Activated naive CD8-positive, alpha-beta T cell treated with anti-CD3 and anti-CD28 coated beads for 36 hours (primary cell): ENCODE results near the gene WFS1. TPM values are rescaled to one million over a fixed set of nuclear protein-coding genes. Genes with fewer than 3 reads are reported as not detected.

Experiments
- DNase-seq: peaks from one replicate; pipeline ENCODE4 v3.0.0; 2021
- H3K27ac Mint-ChIP-seq: one replicate; pipeline ENCODE4 v1.8.0; 2022; ENCODE audit warnings: mild to moderate bottlenecking, moderate library complexity, mixed read lengths
- H3K27me3 Mint-ChIP-seq: one replicate; pipeline ENCODE4 v1.8.0; 2022; ENCODE audit warnings: mild to moderate bottlenecking, mixed read lengths
- H3K36me3 Mint-ChIP-seq: one replicate; pipeline ENCODE4 v1.8.0; 2021; ENCODE audit warnings: mild to moderate bottlenecking, mixed read lengths
- H3K4me1 Mint-ChIP-seq: one replicate; pipeline ENCODE4 v1.8.0; 2021; ENCODE audit warnings: mixed read lengths
- H3K4me3 Mint-ChIP-seq: one replicate; pipeline ENCODE4 v1.8.0; 2022; ENCODE audit warnings: mild to moderate bottlenecking, moderate library complexity, mixed read lengths
- H3K9me3 Mint-ChIP-seq: one replicate; pipeline ENCODE4 v1.8.0; 2022; ENCODE audit warnings: mixed read lengths
- total RNA-seq, 2 experiments: library from RNA; stranded (reverse); gene quantifications; one replicate each; pipeline ENCODE4 v1.2.3, GENCODE V29; 2021

Gene WFS1
- total RNA-seq, 2 experiments from 2014 or later, result 2.1 to 2.2 TPM

DNA sequence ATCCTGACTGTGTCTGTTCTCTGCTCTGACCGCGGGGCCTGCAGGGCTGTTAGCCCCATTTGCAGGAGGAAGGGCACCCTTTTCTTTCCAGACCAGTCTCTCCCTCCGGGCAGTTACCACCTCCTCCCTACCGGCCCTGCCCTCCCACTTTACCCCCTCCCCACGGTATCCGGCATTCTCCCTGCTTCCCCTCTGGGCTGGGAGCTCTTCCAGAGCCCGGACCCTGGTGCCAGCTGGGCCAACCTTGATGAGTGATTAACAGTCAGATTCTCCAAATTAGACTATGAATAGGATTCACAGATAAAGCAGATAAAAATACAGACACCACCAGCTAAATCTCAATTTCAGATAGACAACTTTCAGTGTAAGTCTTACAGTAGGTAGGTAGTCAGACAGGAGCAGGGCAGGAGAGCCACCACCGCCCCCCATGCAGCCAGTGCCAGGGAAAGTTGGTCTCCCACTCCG lies 23.4 kb upstream of the WFS1 start:
- no peak overlapping the region for H3K27ac Mint-ChIP-seq
- peaks cover 3% of the 10 kb centered on the region for H3K4me1 Mint-ChIP-seq
- peaks cover 60% of the 10 kb centered on the region for H3K27me3 Mint-ChIP-seq

DNA sequence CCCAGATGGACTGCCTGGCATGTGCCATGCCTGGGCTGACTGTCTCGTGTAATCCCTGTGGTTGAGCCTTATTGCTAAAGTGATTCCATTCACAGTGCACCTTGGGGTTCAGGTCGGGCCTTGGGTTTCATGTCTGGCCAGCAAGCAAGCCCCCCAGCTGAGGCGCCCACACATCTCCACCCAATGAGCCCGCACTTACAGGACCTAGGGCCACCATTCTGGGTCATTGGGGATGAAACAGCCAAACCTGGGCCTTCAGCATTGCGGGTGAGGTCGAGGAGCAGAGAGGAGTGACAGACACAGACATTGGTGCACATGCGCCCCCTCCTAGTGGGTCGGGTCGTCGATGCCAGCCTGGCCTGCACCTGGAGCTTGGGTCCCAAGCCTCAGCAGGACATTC lies 21.3 kb upstream of the WFS1 start:
- H3K36me3 Mint-ChIP-seq, result no peaks in the 10 kb centered on the region
- peaks cover 3% of the 10 kb centered on the region for H3K4me1 Mint-ChIP-seq
- no peak overlapping the region for H3K27ac Mint-ChIP-seq
- H3K27me3 Mint-ChIP-seq, result peaks cover 53% of the 10 kb centered on the region
- no peak overlapping the region for H3K4me3 Mint-ChIP-seq
- no peak for DNase-seq
- peaks cover 5% of the 10 kb centered on the region for H3K9me3 Mint-ChIP-seq

More for the DNA sequence above, 23.4 kb upstream of the WFS1 start:
- Mint-ChIP-seq H3K9me3 (peaks cover 5% of the 10 kb centered on the region), H3K4me3 (no peak overlapping the region), H3K36me3 (no peaks in the 10 kb centered on the region)
- DNase-seq, result no peak

DNA sequence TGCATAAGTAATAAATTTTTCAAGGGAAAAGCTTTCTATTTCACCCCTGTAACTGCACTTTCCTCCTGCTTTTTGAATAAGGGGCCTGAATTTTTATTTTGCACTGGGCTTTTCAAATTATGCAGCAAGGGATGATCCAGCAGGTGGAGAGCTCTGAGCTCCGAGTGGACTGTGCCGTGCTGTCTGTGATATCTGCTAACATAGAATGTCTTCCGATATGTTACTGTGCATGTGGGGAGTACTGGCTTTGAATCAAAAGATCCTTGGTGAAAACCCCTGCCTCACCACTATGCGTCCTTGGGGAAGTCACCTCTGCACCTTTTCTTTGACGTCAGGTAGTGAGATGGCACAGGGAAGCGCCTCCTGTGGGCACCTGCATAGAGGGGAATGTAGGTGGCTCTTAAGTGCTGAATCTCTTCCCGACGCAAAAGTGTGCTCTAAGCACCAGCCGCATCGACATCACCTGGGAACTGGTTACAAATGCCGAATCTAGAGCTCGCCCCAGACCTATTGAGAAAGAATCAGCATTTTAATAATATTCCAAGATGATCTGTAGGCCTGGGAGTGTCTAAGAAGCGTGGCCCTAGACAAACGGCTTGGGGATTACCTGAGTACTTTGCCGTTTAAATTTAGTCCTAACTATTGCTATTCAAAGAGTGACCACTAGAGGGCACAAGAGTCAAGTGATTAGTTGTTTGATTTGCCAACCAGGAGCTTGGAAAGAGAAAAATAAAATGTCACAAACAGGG lies 19.2 kb upstream of the WFS1 start:
- H3K9me3 Mint-ChIP-seq, result no peaks in the 10 kb centered on the region
- no peak for DNase-seq
- peaks cover 35% of the 10 kb centered on the region for H3K27me3 Mint-ChIP-seq
- H3K36me3 Mint-ChIP-seq, result no peaks in the 10 kb centered on the region
- H3K4me3 Mint-ChIP-seq, result no peak overlapping the region
- peaks cover 3% of the 10 kb centered on the region for H3K4me1 Mint-ChIP-seq
- no peak overlapping the region for H3K27ac Mint-ChIP-seq

DNA sequence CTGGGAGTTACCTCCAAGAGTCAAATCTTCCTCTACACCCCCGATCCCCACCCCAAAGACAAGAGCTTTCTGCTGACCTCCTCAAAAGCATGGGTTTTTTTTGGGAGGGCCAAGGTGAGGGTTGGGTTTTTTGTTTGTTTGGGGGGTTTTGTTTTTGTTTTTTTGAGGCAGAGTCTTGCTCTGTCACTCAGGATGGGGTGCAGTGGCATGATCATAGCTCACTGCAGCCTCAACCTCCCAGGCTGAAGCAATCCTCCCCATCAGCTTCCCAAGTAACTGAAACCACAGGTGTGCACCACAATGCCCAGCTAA lies 18.7 kb upstream of the WFS1 start:
- H3K36me3 Mint-ChIP-seq, result no peaks in the 10 kb centered on the region
- DNase-seq, result no peak
- peaks cover 3% of the 10 kb centered on the region for H3K4me1 Mint-ChIP-seq
- H3K27ac Mint-ChIP-seq, result no peak overlapping the region
- no peak overlapping the region for H3K4me3 Mint-ChIP-seq
- peaks cover 36% of the 10 kb centered on the region for H3K27me3 Mint-ChIP-seq
- H3K9me3 Mint-ChIP-seq, result no peaks in the 10 kb centered on the region

DNA sequence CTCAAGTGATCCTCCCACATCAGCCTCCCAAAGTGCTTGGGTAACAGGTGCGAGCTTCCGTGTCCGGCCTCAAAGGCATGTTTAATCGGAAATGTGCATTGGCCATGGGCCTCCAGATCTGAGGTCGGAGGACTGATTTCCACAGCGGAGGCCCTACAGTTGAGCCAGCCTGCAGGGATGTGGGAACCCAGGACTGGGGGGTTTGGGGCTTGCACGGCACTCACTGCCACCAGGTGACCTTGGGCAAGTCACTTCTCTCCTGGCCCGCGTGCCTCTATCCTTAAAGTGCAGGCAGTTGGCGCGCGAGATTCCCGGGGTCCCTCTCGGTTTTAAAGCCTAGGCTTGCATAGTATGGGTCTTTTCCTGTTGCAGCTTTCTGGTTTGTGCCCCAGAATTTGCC lies 18.3 kb upstream of the WFS1 start:
- peaks cover 3% of the 10 kb centered on the region for H3K4me1 Mint-ChIP-seq
- H3K9me3 Mint-ChIP-seq, result no peaks in the 10 kb centered on the region
- no peak overlapping the region for H3K27ac Mint-ChIP-seq
- H3K4me3 Mint-ChIP-seq, result no peak overlapping the region
- peaks cover 34% of the 10 kb centered on the region for H3K27me3 Mint-ChIP-seq
- H3K36me3 Mint-ChIP-seq, result no peaks in the 10 kb centered on the region
- no peak for DNase-seq

DNA sequence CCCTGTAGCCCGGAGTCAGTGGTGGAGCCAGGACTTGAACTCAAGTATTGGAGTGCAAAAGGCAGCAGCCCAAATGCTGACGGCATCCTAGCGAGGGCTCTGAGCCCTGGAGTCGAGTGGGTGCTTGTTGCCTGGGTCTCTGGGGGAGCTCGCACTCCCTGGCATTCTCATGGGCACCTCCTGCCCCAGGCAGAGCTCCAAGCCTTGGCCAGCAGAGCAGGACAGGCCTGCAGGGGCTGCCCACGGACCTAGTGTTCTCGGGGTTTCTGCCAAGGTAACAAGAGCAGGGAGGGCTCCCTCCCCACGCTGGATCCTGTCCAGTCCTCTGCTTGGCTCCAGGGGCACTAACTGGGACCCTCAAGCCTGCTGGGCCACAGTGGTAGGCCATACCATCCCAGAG lies 17.6 kb upstream of the WFS1 start:
- Mint-ChIP-seq H3K36me3 (no peaks in the 10 kb centered on the region), H3K27me3 (peaks cover 31% of the 10 kb centered on the region), H3K9me3 (no peaks in the 10 kb centered on the region), H3K4me1 (peaks cover 3% of the 10 kb centered on the region), H3K27ac (no peak overlapping the region), H3K4me3 (no peak overlapping the region)
- DNase-seq, result no peak

DNA sequence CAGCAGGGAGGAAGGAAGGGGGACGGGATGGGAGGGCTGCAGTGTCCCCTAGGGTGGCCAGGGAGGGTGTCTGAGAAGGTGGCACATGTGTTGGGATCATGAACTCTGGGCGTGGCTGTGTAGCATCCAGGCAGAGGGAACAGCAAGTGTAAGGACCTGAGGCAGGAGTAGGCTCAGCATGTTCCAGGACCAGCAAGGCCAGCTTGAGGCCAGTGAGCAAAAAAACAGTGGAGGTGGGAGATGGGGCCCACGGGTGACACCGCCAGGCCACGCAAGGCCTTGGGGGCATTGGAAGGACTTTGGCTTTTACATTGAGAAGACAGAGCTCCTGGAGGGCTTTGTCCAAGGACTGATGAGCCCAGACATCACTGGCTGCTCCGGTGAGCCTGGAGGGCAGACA lies 16.5 kb upstream of the WFS1 start:
- Mint-ChIP-seq H3K27me3 (peaks cover 38% of the 10 kb centered on the region), H3K27ac (no peak overlapping the region), H3K4me1 (peaks cover 9% of the 10 kb centered on the region), H3K4me3 (no peak overlapping the region), H3K36me3 (no peaks in the 10 kb centered on the region), H3K9me3 (no peaks in the 10 kb centered on the region)
- DNase-seq, result no peak

DNA sequence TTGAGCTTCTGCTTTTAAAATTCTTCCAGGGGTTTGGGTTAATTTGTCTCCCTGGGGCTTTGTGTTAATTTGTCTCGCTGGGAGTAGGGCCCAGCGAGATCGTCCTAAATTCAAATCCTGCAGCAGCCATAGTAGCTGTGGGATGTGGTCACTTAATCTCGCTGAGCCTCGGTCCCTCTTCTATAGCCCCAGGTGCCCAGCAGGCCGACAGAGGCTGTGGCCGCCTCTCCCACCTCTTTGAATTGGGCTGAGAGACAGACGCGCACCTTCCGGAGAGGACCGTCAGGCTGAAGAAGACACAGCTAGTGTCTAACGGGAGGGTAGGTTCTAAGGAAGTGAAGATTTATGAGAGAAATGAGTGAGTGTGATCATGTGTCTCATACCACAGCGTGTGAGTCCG lies 15.7 kb upstream of the WFS1 start:
- Mint-ChIP-seq H3K27ac (no peak overlapping the region), H3K4me1 (peaks cover 9% of the 10 kb centered on the region), H3K9me3 (no peaks in the 10 kb centered on the region), H3K27me3 (peaks cover 35% of the 10 kb centered on the region), H3K36me3 (no peaks in the 10 kb centered on the region), H3K4me3 (no peak overlapping the region)
- DNase-seq, result no peak

DNA sequence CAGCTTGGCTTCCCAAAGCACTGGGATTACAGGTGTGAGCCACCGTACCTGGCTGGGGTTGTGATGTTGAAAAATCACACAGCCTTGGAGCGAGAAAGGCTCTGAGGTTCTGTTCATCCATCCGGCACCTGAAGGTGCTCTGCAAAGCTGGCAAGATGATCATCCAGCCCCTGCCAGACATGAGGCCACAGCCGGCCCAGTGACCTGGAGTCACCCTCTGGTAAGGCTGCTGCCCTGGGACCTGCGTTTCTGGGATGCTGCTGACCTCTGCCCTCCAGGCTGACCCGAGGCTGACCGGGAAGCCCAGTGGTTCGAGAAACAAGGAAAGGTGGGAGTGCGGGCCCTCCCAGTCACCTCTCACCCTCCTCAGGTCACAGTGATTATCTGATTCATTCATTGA lies 13.5 kb upstream of the WFS1 start:
- no peaks in the 10 kb centered on the region for H3K36me3 Mint-ChIP-seq
- peaks cover 6% of the 10 kb centered on the region for H3K4me1 Mint-ChIP-seq
- no peak overlapping the region for H3K27ac Mint-ChIP-seq
- H3K27me3 Mint-ChIP-seq, result peaks cover 29% of the 10 kb centered on the region
- H3K9me3 Mint-ChIP-seq, result no peaks in the 10 kb centered on the region
- no peak overlapping the region for H3K4me3 Mint-ChIP-seq
- DNase-seq, result no peak

DNA sequence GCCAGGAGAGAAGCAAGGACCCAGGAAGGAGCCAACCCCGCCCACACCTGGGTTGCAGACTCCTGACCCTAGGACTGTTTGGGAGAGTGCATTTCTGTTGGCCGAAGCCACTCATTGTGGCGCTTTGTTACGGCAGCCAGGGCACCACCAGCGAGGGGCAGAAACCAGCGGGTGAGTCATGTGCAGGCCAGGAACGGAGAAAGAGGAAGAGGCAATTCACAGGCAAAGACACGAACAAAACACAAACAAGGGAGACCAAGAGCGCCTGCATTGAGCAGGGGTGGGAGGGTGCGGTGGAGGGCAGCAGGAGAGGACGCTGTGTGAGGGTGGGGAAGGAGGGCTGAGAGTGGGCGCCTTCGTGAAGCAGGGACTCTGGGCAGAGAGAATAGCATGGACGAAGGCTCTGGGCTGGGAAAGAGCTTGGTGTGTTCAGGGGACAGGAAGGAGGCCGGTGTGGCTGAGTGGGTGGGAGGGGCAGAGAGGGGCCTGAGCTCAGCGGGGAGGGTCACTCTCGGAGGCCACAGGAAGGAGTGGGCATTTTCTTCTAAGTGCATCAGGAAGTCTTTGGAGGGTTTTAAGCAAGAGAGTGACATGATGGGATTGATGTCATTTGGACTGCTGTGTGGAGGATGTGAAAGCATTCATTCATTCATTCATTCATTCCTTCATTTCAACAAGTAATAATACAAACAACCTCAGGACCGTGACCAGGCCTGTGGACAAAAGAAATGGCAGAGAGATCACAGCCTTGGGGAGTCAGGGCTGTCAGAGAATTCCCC lies 12.2 kb upstream of the WFS1 start:
- Mint-ChIP-seq H3K27ac (no peak overlapping the region), H3K4me1 (peaks cover 6% of the 10 kb centered on the region), H3K9me3 (no peaks in the 10 kb centered on the region), H3K36me3 (no peaks in the 10 kb centered on the region), H3K27me3 (peaks cover 39% of the 10 kb centered on the region), H3K4me3 (no peak overlapping the region)
- DNase-seq, result no peak

DNA sequence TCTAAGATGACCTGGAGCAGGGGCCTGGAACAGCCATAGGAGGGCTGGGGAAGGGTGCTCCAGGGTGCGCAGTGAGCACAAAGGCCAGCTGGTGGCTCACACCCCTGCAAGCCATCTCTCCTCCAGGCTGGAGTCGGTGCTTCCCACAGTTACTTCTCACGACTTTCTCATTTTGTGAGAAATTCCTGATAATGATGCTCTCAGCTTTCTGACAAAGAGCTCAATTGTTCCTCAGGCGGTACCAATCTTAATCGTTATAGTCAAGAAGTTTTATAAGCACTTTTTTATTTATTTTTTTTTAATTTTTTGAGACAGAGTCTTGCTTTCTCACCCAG lies 11.7 kb upstream of the WFS1 start:
- H3K36me3 Mint-ChIP-seq, result no peaks in the 10 kb centered on the region
- H3K27ac Mint-ChIP-seq, result no peak overlapping the region
- peaks cover 39% of the 10 kb centered on the region for H3K27me3 Mint-ChIP-seq
- peaks cover 6% of the 10 kb centered on the region for H3K4me1 Mint-ChIP-seq
- no peaks in the 10 kb centered on the region for H3K9me3 Mint-ChIP-seq
- no peak for DNase-seq
- H3K4me3 Mint-ChIP-seq, result no peak overlapping the region

DNA sequence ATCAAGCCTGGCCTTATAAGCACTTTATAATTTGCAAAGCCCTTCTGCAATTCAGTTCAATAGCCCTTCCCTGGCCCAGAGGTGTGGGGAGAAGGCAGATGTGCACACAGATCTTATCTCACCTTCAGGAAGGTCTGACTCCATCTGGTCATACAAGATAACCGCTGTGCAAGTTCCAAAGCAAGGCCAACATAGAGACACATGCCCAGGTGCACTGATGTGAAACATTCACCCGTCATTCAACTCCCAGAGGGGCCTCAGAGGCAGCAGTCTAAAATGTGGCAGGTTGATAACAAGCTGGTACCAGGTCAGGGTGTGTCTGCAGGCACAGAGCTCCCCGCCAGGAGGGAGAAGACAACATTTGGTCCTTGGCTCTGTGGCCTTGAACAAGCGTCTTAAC lies 10.9 kb upstream of the WFS1 start:
- Mint-ChIP-seq H3K4me1 (peaks cover 6% of the 10 kb centered on the region), H3K27ac (no peak overlapping the region), H3K4me3 (no peak overlapping the region), H3K36me3 (no peaks in the 10 kb centered on the region), H3K9me3 (no peaks in the 10 kb centered on the region), H3K27me3 (peaks cover 39% of the 10 kb centered on the region)
- DNase-seq, result no peak

DNA sequence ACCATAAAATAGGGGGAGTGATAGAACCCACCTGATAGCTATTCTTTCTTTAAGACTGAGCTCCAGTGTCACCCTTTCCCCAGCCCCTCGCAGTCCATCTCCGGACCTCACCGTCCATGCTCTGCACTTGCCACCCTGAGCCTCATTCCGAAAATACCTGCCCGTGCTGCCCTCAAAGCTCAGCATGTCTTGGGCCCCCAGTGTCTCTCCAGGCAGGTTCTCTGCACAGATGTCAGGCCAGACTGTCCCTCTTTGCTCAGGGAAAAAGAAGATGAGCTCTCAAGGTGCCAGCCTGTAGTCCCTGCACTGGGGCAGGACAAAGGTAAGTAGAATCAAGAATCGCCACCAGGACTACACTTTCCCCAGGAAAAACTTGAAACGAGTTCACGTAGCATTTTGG lies 9.8 kb upstream of the WFS1 start:
- Mint-ChIP-seq H3K4me3 (no peak overlapping the region), H3K4me1 (peaks cover 6% of the 10 kb centered on the region), H3K9me3 (no peaks in the 10 kb centered on the region), H3K27me3 (peaks cover 39% of the 10 kb centered on the region), H3K27ac (no peak overlapping the region), H3K36me3 (no peaks in the 10 kb centered on the region)
- no peak for DNase-seq

DNA sequence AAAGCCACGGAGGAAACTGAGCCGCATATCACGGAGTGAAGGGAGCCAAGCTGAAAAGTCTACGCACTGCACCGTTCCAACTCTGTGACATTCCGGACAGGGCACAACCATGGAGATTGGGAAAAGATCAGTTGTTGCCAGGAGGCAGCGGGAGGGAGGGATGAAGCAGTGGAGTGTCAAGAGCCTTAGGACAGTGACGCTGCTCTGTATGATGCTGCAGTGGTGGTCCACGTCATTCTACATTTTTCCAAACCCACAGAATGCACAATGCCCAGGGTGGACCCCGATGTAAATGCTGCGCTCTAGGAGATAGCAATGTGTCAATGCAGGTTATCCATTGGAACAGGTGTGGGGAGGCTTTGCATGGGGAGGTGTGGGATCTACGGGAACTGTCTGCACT lies 7.5 kb upstream of the WFS1 start:
- Mint-ChIP-seq H3K9me3 (no peaks in the 10 kb centered on the region), H3K4me3 (no peak overlapping the region), H3K36me3 (no peaks in the 10 kb centered on the region), H3K27me3 (peaks cover 32% of the 10 kb centered on the region), H3K4me1 (peaks cover 5% of the 10 kb centered on the region), H3K27ac (no peak overlapping the region)
- no peak for DNase-seq

DNA sequence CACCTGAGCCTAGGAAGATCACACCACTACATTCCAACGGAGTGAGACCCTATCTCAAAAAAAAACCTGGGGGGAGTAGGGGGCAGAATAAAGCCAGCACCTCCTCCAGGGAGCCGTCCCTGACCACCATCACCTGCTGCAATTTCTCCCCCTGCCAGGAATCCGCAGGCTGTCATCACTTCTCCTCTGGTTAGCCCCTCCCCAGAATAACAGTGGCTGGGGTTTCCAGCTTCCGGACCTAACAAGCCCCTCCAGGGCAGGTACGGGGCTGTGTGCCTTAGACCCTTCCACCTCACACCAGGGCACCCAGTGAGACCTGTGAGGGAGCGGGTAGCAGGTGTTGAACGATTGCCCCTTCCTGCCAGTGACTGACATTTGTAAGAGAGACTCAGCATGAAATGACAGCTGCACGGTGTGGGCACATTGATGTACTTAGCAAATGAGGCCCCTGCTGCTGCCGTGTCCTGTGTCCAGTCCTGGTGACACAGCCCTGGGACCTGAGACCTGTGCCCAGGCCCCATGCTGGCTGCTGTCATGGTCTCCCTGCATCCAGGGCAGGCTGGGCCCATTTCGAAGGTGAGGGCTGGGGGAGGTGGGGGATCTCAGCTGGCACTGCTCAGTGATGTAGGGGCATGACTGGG lies 6.7 kb upstream of the WFS1 start:
- no peak overlapping the region for H3K4me3 Mint-ChIP-seq
- peaks cover 26% of the 10 kb centered on the region for H3K27me3 Mint-ChIP-seq

More for the DNA sequence above, 6.7 kb upstream of the WFS1 start:
- DNase-seq, result no peak
- no peaks in the 10 kb centered on the region for H3K9me3 Mint-ChIP-seq
- H3K4me1 Mint-ChIP-seq, result no peaks in the 10 kb centered on the region
- H3K27ac Mint-ChIP-seq, result no peak overlapping the region
- no peaks in the 10 kb centered on the region for H3K36me3 Mint-ChIP-seq
